Endothelial cell of umbilical vein (primary cell): ENCODE measurements around the gene MATCAP1. TPM values are rescaled to one million over a fixed set of nuclear protein-coding genes. Genes with fewer than 3 reads are reported as not detected.

Experiments
- BruUV-seq: library from RNA; stranded (reverse); fragments of 400-500 nt; replicated peaks from 2 replicates; lab custom pipeline; 2021; lab: Mats Ljungman, UMichigan
- CTCF ChIA-PET: fragments of 300-600, 350-600 bp; sonication (Branson Sonifier 250); formaldehyde crosslinking; loops from one replicate; lab custom pipeline; 2021; ENCODE audit warnings: antibody characterized with exemption, inconsistent platforms; lab: Charles Lee
- POLR2A ChIA-PET: fragments of 300-600, 350-600 bp; sonication (Branson Sonifier 250); formaldehyde crosslinking; loops from one replicate; lab custom pipeline; 2021; ENCODE audit warnings: antibody characterized with exemption, inconsistent platforms; lab: Charles Lee
- DNase-seq: peaks from one replicate; pipeline ENCODE4 v3.0.0-alpha.2; 2011; ENCODE audit warnings: low read depth, low spot score
- FAIRE-seq: peaks from 2 replicates; lab custom pipeline; 2011; peaks lifted over from hg19 to GRCh38; lab: Jason Lieb, UNC
- H2AFZ ChIP-seq: 2 replicates; pipeline ENCODE4 v1.6.0; 2012; ENCODE audit warnings: low read depth, low read length, control low read depth, inconsistent platforms
- H3K27ac ChIP-seq: 2 replicates; pipeline ENCODE4 v1.5.1; 2011; ENCODE audit warnings: low read depth, mild to moderate bottlenecking, control low read depth, low read length, moderate library complexity; ENCODE audit not compliant: insufficient read depth
- H3K27me3 ChIP-seq, 2 experiments: 2 replicates each; pipeline versions ENCODE4 v1.6.0 to v1.6.1; 2011; ENCODE audit warnings: low read length in 2 of 2, mixed read lengths in 1 of 2; ENCODE audit not compliant: control insufficient read depth in 2 of 2, insufficient read depth in 2 of 2
- H3K36me3 ChIP-seq, 2 experiments: 2 replicates in 1 of 2; 3 replicates in 1 of 2; pipeline ENCODE4 v1.5.1; 2011; ENCODE audit warnings: low read length in 2 of 2, mild to moderate bottlenecking in 1 of 2, moderate library complexity in 1 of 2; ENCODE audit not compliant: control insufficient read depth in 2 of 2, insufficient read depth in 2 of 2; ENCODE audit errors: extremely low read depth in 1 of 2
- H3K4me1 ChIP-seq: 3 replicates; pipeline ENCODE4 v1.5.1; 2011; ENCODE audit warnings: mild to moderate bottlenecking, low read length; ENCODE audit not compliant: control insufficient read depth, insufficient read depth; ENCODE audit errors: extremely low read depth
- H3K4me2 ChIP-seq: 2 replicates; pipeline ENCODE4 v1.6.1; 2011; ENCODE audit warnings: low read length, control low read depth, mixed read lengths; ENCODE audit not compliant: insufficient read depth
- H3K4me3 ChIP-seq, 3 experiments: fragments of 200-600 bp in 1 of 3; sonication (generic), shearing (Covaris generic) in 1 of 3; replicated peaks in 1 of 3; 2 replicates each; pipeline ENCODE4 v1.5.1; 2011 to 2016; ENCODE audit warnings: control low read depth in 3 of 3, low read length in 3 of 3, mild to moderate bottlenecking in 2 of 3, inconsistent platforms in 1 of 3, low read depth in 1 of 3, moderate library complexity in 1 of 3; ENCODE audit not compliant: insufficient read depth in 1 of 3
- H3K79me2 ChIP-seq: 2 replicates; pipeline ENCODE4 v1.6.0; 2012; ENCODE audit warnings: low read length, inconsistent platforms; ENCODE audit not compliant: control insufficient read depth, insufficient read depth
- H3K9ac ChIP-seq: replicated peaks from 2 replicates; pipeline ENCODE3; 2011; ENCODE audit warnings: low read length, control low read depth; ENCODE audit not compliant: insufficient read depth; ENCODE audit errors: extremely low read depth
- H3K9me1 ChIP-seq: replicated peaks from 3 replicates; pipeline ENCODE4 v1.6.0; 2011; ENCODE audit warnings: mild to moderate bottlenecking, low read length; ENCODE audit not compliant: control insufficient read depth, insufficient read depth; ENCODE audit errors: extremely low read depth
- H3K9me3 ChIP-seq: replicated peaks from 2 replicates; pipeline ENCODE4 v1.5.1; 2012; ENCODE audit warnings: low read length, inconsistent platforms; ENCODE audit not compliant: control insufficient read depth, insufficient read depth
- H4K20me1 ChIP-seq: replicated peaks from 2 replicates; pipeline ENCODE3; 2011; ENCODE audit warnings: mild to moderate bottlenecking, low read length; ENCODE audit not compliant: control insufficient read depth, insufficient read depth; ENCODE audit errors: extremely low read depth
- CTCF ChIP-seq, 2 donors: IDR thresholded peaks; 1 replicate in 1 of 2; 2 replicates in 1 of 2; pipeline ENCODE4 v1.5.1; 2011; ENCODE audit warnings: low read length in 2 of 2, mild to moderate bottlenecking in 2 of 2, moderate library complexity in 2 of 2, control low read depth in 1 of 2, inconsistent platforms in 1 of 2, low read depth in 1 of 2; ENCODE audit not compliant: insufficient read depth in 1 of 2; ENCODE audit errors: extremely low read depth in 1 of 2
- EZH2 ChIP-seq: IDR thresholded peaks from 2 replicates; pipeline ENCODE4 v1.6.1; 2012; ENCODE audit warnings: borderline replicate concordance, low read depth, mild to moderate bottlenecking, moderate library complexity, low read length, inconsistent platforms; ENCODE audit not compliant: severe bottlenecking
- FOS ChIP-seq: IDR thresholded peaks from 2 replicates; pipeline ENCODE4 v1.6.1; 2011; ENCODE audit warnings: mild to moderate bottlenecking, low read length, moderate library complexity, borderline replicate concordance; ENCODE audit not compliant: insufficient read depth
- GATA2 ChIP-seq: IDR thresholded peaks from 2 replicates; pipeline ENCODE4 v1.7.0; 2011; ENCODE audit warnings: low read depth, mild to moderate bottlenecking, moderate library complexity, mixed read lengths, low read length; ENCODE audit not compliant: insufficient read length, insufficient read depth
- JUN ChIP-seq: IDR thresholded peaks from 2 replicates; pipeline ENCODE4 v1.6.1; 2011; ENCODE audit warnings: borderline replicate concordance, low read depth; ENCODE audit not compliant: insufficient read length, insufficient read depth
- MAX ChIP-seq: IDR thresholded peaks from 2 replicates; pipeline ENCODE4 v1.6.1; 2011; ENCODE audit not compliant: insufficient read depth, insufficient read length
- MYC ChIP-seq: IDR thresholded peaks from one replicate; pipeline ENCODE4 v1.6.1; 2011; ENCODE audit warnings: mild to moderate bottlenecking, low read depth, low read length
- POLR2A ChIP-seq: IDR thresholded peaks from 2 replicates; pipeline ENCODE4 v1.6.1; 2012; ENCODE audit warnings: low read depth, mild to moderate bottlenecking, control low read depth, low read length
- POLR2AphosphoS5 ChIP-seq: IDR thresholded peaks from 2 replicates; pipeline ENCODE4 v1.6.1; 2012; ENCODE audit warnings: low read depth, mild to moderate bottlenecking, control low read depth, low read length, moderate library complexity; ENCODE audit not compliant: insufficient read depth
- dilution Hi-C: fragments of 300-500 bp; cut with MboI; formaldehyde crosslinking; loops from one replicate; pipeline ENCODE4 v1.15.0; 2019; ENCODE audit warnings: low sequenced_read_pairs; ENCODE audit not compliant: extremely low pct_ligation_motif_present
- intact Hi-C: fragments of 100-400 bp; cut with micrococcal nuclease; formaldehyde crosslinking; loops from one replicate; pipeline ENCODE4 v1.10.0; 2022
- polyA plus RNA-seq, 4 experiments: library from polyadenylated mRNA; depleted of rRNA in 3 of 4; stranded (reverse) in 3 of 4; unstranded in 1 of 4; fragments of >200 nt; gene quantifications; 2 replicates each; pipeline versions ENCODE4 v1.2.1 to v1.2.3, GENCODE V29; 2011 to 2012; ENCODE audit warnings: missing spikeins in 1 of 4
- total RNA-seq: library from RNA; stranded (reverse); gene quantifications from 2 replicates; pipeline ENCODE4 v1.2.3, GENCODE V29; 2021

MATCAP1 gene
- total and polyA plus RNA-seq, 2 donors (not counting 3 experiments of a cell fraction or from before 2014, with no cell fraction given), result 44.5 to 53.3 TPM

- peak within 1 kb of the TSS; percentile 88 for H3K27ac ChIP-seq
- intact Hi-C loops, result loop anchor here (1.0 to 10.0 kb wide), 3 partner anchors 8 to 203 kb away; partner anchors contain the start of genes TMEM208 and TPPP3
These were observed 8.4 kb upstream of the MATCAP1 start, which contains the start of gene E2F4 for GRCh38 chr16:67191995-67192681. TSS of gene E2F4 (plus strand) at chr16:67192155. CDS start at chr16:67192228, 73 bp downstream.

DNA sequence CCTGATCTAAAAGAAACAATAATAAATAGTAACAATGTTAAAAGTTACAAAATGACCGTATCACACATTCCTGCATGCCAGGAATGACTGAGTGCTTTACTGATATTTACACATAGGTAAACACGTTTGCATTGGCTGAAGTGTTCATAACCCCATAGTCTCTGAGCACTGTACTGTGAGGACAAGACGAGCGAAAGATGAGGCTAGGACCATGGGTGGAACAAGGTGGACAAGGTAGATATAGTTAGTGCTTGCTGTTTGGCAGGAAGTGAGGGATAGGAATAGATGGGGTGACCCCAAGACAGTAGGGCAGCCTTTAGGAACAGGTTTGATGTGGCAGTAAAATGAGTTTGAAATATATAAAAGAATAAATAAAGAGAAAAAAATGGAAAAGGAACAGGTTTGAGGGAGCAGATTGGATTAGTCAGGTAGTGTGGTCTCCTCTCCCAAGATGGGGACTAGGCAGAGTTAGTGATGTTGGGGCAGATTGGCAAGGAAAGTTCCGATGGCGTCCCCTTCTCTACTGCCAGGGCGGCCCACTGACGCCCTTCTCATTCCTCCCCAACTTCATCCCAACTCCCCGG is 7.7 kb upstream of the MATCAP1 start:
- TF ChIP-seq FOS (no peak), POLR2A (no peak), CTCF (IDR thresholded peaks at IDR 0.05; ENCODE audit: extremely low read depth in 1 of 2, insufficient read depth in 1 of 2, low read depth in 1 of 2, low read length in 2 of 2) (no peak), MAX (no peak), JUN (no peak), MYC (no peak), EZH2 (no peak), POLR2AphosphoS5 (no peak), GATA2 (no peak)
- Histone ChIP-seq H3K4me1 (peaks cover 36% of the 10 kb centered on the region), H3K79me2 (peaks cover 43% of the 10 kb centered on the region), H3K4me3 (peak overlapping the region in 2 of 3 experiments; percentile 10 to 54), H3K9ac (no peak overlapping the region), H3K36me3 (peaks cover 9 to 21% of the 10 kb centered on the region in 2 experiments), H3K27me3 (no peaks in the 10 kb centered on the region), H3K4me2 (peak overlapping the region; percentile 12), H3K9me3 (no peaks in the 10 kb centered on the region), H3K27ac (no peak overlapping the region), H4K20me1 (no peaks in the 10 kb centered on the region), H3K9me1 (no peaks in the 10 kb centered on the region), H2AFZ (peak overlapping the region; percentile 19)
- FAIRE-seq, result no peak
- intact Hi-C loops, result loop anchor here (5.0 to 10.0 kb wide), 2 partner anchors 36 to 203 kb away; partner anchors contain the start of genes TMEM208 and TPPP3
- ChIA-PET POLR2A (no interaction called here), CTCF (no interaction called here)
- dilution Hi-C loops, result no loop called here
- no TSS peak for BruUV-seq
- no peak for DNase-seq

More at GRCh38 chr16:67191995-67192681, 8.4 kb upstream of the MATCAP1 start, which contains the start of gene E2F4:
- POLR2A ChIA-PET, result interaction anchor here (1.0 kb wide), 1 partner anchor 52 kb away, joined by 3 read pairs; no protein-coding TSS in a partner anchor
- Histone ChIP-seq H3K9ac (peak within 1 kb of the TSS; percentile 91), H3K79me2 (peaks cover 46% of the 10 kb centered on the region), H3K4me1 (peaks cover 36% of the 10 kb centered on the region), H2AFZ (peak within 1 kb of the TSS; percentile 19), H3K27me3 (no peaks in the 10 kb centered on the region), H3K9me3 (no peaks in the 10 kb centered on the region), H4K20me1 (no peaks in the 10 kb centered on the region), H3K4me3 (peak within 1 kb of the TSS; percentile 54 to 83 (median 57)), H3K4me2 (peak within 1 kb of the TSS; percentile 69), H3K36me3 (peaks cover 14 to 27% of the 10 kb centered on the region in 2 experiments), H3K9me1 (no peaks in the 10 kb centered on the region)
- dilution Hi-C loops, result no loop called here
- TF ChIP-seq POLR2AphosphoS5 (peak; percentile 93), MAX (no peak), MYC (peak; percentile 22), POLR2A (peak; percentile 93)
- CTCF ChIA-PET, result interaction anchor here (1.1 to 1.5 kb wide), 4 partner anchors 10 to 208 kb away, joined by 3 to 6 read pairs (median 4); no protein-coding TSS in a partner anchor
- DNase-seq (peak; percentile 88), FAIRE-seq (peak; percentile 95)
- BruUV-seq, result TSS peak; percentile 36
